SHP77 (cell line): ENCODE data around the gene BSPH1.
"Not testable (repeated sequence)": the region's sequence is repeated elsewhere in the genome, so short reads cannot be mapped to it uniquely, and the experiment has no call there.

ENCODE experiments used
- DNase-seq, 2 experiments: peaks; one replicate each; lab custom pipeline; 2025; lab: John Stamatoyannopoulos, UW

Gene BSPH1

DNA sequence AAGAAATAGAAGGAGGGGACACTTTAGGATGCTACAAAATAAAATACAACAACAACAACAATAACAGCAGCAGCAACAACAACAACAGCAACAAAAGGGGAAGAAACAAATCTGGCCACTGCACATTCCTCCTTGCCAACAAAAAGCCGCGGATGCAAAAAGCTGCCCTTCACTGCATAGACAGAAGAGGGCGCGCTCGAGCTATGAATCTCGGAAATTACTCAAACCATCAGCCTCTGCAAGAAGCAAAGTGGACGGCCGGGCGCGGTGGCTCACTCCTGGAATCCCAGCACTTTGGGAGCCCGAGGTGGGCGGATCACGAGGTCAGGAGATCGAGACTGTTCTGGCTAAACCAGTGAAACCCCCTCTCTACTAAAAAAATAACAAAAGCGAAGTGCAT, 71.9 kb downstream of the BSPH1 start:
- DNase-seq, result not testable (repeated sequence)
